Ishikawa (cell line): Measurements from ENCODE around the gene ABHD2.

Experiments used
- TAF1 ChIP-seq: IDR thresholded peaks from 2 replicates; pipeline ENCODE4 v1.6.1; 2012; ENCODE audit warnings: low read depth, mild to moderate bottlenecking
- YY1 ChIP-seq: IDR thresholded peaks from 2 replicates; pipeline ENCODE4 v1.6.1; 2012; ENCODE audit warnings: low read depth

DNA sequence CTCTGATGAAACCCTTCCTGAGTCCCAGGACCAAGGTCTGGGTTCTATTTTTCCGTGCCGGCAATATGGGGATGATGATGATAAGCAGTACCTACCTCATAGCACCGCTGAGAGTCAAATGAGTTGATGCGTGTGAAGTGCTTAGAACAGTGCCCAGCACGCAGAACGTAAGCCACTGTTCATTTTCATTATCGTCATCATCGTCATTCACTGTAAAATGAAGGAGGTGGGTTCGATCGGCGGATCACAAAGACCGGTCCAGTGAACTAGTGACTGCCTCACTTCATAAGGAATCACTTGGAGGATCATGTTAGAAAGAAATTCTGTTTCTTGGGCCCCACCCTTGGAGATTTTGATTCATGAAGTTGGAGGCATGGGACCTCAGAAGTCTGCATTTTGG is 88.9 kb downstream of the ABHD2 start:
- no peak for TF ChIP-seq YY1
- TF ChIP-seq TAF1: no peak
